BLaER1 treated with 17β-estradiol and CSF1 and Interleukin-3, amounts not matched to agents 10 nM and 100 nM (cell line): ENCODE results near the gene HMBS.

Source experiments
- H3K27ac ChIP-seq, 11 experiments: shearing (Covaris generic); formaldehyde crosslinking; 2 replicates each; pipeline ENCODE4 v1.8.1; 2022
- H3K27me3 ChIP-seq, 11 experiments: shearing (Covaris generic); formaldehyde crosslinking; 2 replicates each; pipeline ENCODE4 v1.8.1; 2022
- H3K36me3 ChIP-seq, 11 experiments: shearing (Covaris generic); formaldehyde crosslinking; 2 replicates each; pipeline ENCODE4 v1.8.1; 2022
- H3K4me1 ChIP-seq, 10 experiments: shearing (Covaris generic); formaldehyde crosslinking; 2 replicates each; pipeline ENCODE4 v1.8.1; 2022
- H3K4me2 ChIP-seq, 11 experiments: shearing (Covaris generic); formaldehyde crosslinking; 2 replicates each; pipeline ENCODE4 v1.8.1; 2022
- H3K4me3 ChIP-seq, 10 experiments: shearing (Covaris generic); formaldehyde crosslinking; 2 replicates each; pipeline ENCODE4 v1.8.1; 2022
- H3K9ac ChIP-seq, 11 experiments: shearing (Covaris generic); formaldehyde crosslinking; 2 replicates each; pipeline ENCODE4 v1.8.1; 2022
- H3K9me3 ChIP-seq, 11 experiments: shearing (Covaris generic); formaldehyde crosslinking; replicated peaks in 1 of 11; 2 replicates each; pipeline ENCODE4 v1.8.1; 2022
- H4K20me1 ChIP-seq, 11 experiments: shearing (Covaris generic); formaldehyde crosslinking; 2 replicates each; pipeline ENCODE4 v1.8.1; 2022
- Cebpa-rat ChIP-seq, 11 experiments: shearing (Covaris generic); IDR thresholded peaks; 2 replicates each; pipeline ENCODE4 v1.8.1; 2022

Gene HMBS

DNA sequence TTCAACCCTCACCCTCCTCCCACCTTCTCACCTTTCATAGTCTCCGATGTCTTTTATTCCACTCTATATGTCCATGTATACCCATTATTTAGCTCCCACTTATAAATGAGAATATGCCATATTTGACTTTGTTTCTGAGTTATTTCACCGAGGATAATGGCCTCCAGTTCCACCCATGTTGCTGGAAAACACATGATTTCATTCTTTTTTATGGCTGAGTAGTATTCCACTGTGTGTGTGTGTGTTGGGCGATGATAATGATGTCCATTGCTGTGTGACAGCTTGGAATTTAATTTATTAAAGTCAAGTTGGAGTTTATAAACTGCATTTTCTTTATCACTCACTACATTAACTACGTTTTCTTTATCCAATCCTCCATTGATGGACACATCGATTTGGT, 33.5 kb downstream of the HMBS start:
- peaks cover 35 to 51% (median 49%) of the 10 kb centered on the region in 11 experiments for H3K36me3 ChIP-seq
- H3K27me3 ChIP-seq = no peaks in the 10 kb centered on the region
- no peak overlapping the region for H3K4me3 ChIP-seq
- TF ChIP-seq Cebpa-rat (IDR thresholded peaks at IDR 0.05) = no peak
- H3K27ac ChIP-seq = no peak overlapping the region
- no peaks in the 10 kb centered on the region for H3K9me3 ChIP-seq
- H3K9ac ChIP-seq = no peak overlapping the region
- H3K4me2 ChIP-seq = no peak overlapping the region
- peaks cover 24 to 44% (median 33%) of the 10 kb centered on the region in 10 experiments for H3K4me1 ChIP-seq
- peaks cover 0 to 16% (median 10%) of the 10 kb centered on the region in 11 experiments; a peak in 12 of 22 replicates for H4K20me1 ChIP-seq

DNA sequence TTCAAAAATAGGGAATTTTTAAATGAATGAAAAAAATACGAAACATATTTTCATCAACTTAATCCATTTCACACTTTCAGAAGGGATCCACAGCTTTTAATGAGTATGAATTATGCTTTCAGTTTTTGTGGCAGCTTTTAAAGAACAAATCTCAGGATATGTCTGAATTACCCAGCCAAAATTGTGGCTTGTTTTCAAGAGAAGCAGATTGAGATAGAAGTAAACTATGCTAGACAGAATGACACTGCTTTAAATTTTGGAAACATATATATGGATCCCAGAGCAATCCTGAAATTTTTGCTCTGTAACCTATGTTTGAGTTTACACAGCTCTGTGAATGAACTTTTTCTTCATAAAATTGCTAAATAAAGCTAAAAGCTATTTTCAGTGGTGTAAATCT, 34.3 kb downstream of the HMBS start:
- peaks cover 0 to 20% (median 11%) of the 10 kb centered on the region in 11 experiments; a peak in 13 of 22 replicates for H4K20me1 ChIP-seq
- no peak for TF ChIP-seq Cebpa-rat (IDR thresholded peaks at IDR 0.05)

GRCh38 chr11:119120639-119121007, 35.9 kb downstream of the HMBS start:
- Histone ChIP-seq H3K4me1 (peaks cover 20 to 33% (median 26%) of the 10 kb centered on the region in 10 experiments), H3K27me3 (no peaks in the 10 kb centered on the region)

More for the DNA sequence above, 34.3 kb downstream of the HMBS start:
- H3K9ac ChIP-seq = no peak overlapping the region
- H3K9me3 ChIP-seq = no peaks in the 10 kb centered on the region
- peaks cover 32 to 51% (median 45%) of the 10 kb centered on the region in 11 experiments for H3K36me3 ChIP-seq
- no peak overlapping the region for H3K4me3 ChIP-seq
- H3K27ac ChIP-seq = no peak overlapping the region
- no peaks in the 10 kb centered on the region for H3K27me3 ChIP-seq
- peaks cover 24 to 45% (median 33%) of the 10 kb centered on the region in 10 experiments for H3K4me1 ChIP-seq
- no peak overlapping the region for H3K4me2 ChIP-seq

GRCh38 chr11:119121008-119121810, 36.5 kb downstream of the HMBS start, which contains the start of gene HINFP:
Gene HINFP, plus strand, starts transcription at chr11:119121580. Its CDS starts 5,365 bp downstream, at chr11:119126945.
- Histone ChIP-seq H3K9ac (peak within 1 kb of the TSS; percentile 76 to 91 (median 84)), H3K9me3 (no peaks in the 10 kb centered on the region), H3K4me1 (peaks cover 20 to 28% (median 24%) of the 10 kb centered on the region in 10 experiments), H3K4me3 (peak within 1 kb of the TSS; percentile 77 to 96 (median 87)), H3K36me3 (peaks cover 29 to 49% (median 43%) of the 10 kb centered on the region in 11 experiments), H3K27ac (peak within 1 kb of the TSS; percentile 55 to 79 (median 73); a peak in 21 of 22 replicates), H4K20me1 (peaks cover 0 to 20% (median 11%) of the 10 kb centered on the region in 11 experiments; a peak in 13 of 22 replicates), H3K4me2 (peak within 1 kb of the TSS; percentile 90 to 98 (median 92)), H3K27me3 (no peaks in the 10 kb centered on the region)
- TF ChIP-seq Cebpa-rat (IDR thresholded peaks at IDR 0.05) = no peak

More at GRCh38 chr11:119120639-119121007, 35.9 kb downstream of the HMBS start:
- Histone ChIP-seq H3K36me3 (peaks cover 31 to 49% (median 46%) of the 10 kb centered on the region in 11 experiments), H3K9me3 (no peaks in the 10 kb centered on the region), H3K4me3 (peak overlapping the region; percentile 55 to 96 (median 84)), H3K27ac (peak overlapping the region; percentile 55 to 79 (median 67); a peak in 21 of 22 replicates), H3K9ac (peak overlapping the region; percentile 60 to 81 (median 70)), H3K4me2 (peak overlapping the region; percentile 71 to 96 (median 83)), H4K20me1 (peaks cover 0 to 20% (median 11%) of the 10 kb centered on the region in 11 experiments; a peak in 13 of 22 replicates)
- TF ChIP-seq Cebpa-rat (IDR thresholded peaks at IDR 0.05) = no peak

DNA sequence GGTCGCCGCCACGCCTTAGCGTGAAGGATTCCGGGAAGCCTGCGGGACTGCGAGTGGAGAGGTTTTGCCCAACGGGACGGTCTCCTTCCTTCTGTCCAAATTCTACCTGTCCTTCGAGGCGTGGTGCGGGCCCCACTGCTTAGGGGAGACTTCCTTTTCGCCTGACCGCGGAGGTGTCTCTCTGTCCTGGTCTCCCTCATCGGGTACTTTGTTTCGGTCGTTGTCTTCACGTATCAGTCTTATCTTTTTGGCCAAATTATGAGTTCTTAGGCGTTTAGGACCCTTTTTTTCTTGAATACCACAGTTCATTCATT, 37.1 kb downstream of the HMBS start:
- Histone ChIP-seq H3K36me3 (peaks cover 24 to 43% (median 37%) of the 10 kb centered on the region in 11 experiments), H3K9me3 (no peaks in the 10 kb centered on the region), H3K9ac (peak overlapping the region; percentile 76 to 91 (median 84)), H3K4me3 (peak overlapping the region; percentile 77 to 96 (median 87)), H3K27me3 (no peaks in the 10 kb centered on the region), H3K4me2 (peak overlapping the region; percentile 81 to 98 (median 92)), H3K27ac (peak overlapping the region; percentile 25 to 79 (median 66); a peak in 21 of 22 replicates), H3K4me1 (peaks cover 25 to 33% (median 28%) of the 10 kb centered on the region in 10 experiments), H4K20me1 (peaks cover 0 to 23% (median 11%) of the 10 kb centered on the region in 11 experiments; a peak in 14 of 22 replicates)
- no peak for TF ChIP-seq Cebpa-rat (IDR thresholded peaks at IDR 0.05)

- Histone ChIP-seq H3K9ac (no peak overlapping the region), H3K4me3 (no peak overlapping the region), H4K20me1 (peaks cover 0 to 30% (median 11%) of the 10 kb centered on the region in 11 experiments; a peak in 15 of 22 replicates), H3K27ac (no peak overlapping the region), H3K9me3 (no peaks in the 10 kb centered on the region), H3K36me3 (peaks cover 37 to 64% (median 57%) of the 10 kb centered on the region in 11 experiments), H3K27me3 (no peaks in the 10 kb centered on the region), H3K4me2 (no peak overlapping the region), H3K4me1 (peaks cover 22 to 30% (median 25%) of the 10 kb centered on the region in 10 experiments)
- TF ChIP-seq Cebpa-rat (IDR thresholded peaks at IDR 0.05) = no peak
Measured at GRCh38 chr11:119125821-119126220, 41.1 kb downstream of the HMBS start.

DNA sequence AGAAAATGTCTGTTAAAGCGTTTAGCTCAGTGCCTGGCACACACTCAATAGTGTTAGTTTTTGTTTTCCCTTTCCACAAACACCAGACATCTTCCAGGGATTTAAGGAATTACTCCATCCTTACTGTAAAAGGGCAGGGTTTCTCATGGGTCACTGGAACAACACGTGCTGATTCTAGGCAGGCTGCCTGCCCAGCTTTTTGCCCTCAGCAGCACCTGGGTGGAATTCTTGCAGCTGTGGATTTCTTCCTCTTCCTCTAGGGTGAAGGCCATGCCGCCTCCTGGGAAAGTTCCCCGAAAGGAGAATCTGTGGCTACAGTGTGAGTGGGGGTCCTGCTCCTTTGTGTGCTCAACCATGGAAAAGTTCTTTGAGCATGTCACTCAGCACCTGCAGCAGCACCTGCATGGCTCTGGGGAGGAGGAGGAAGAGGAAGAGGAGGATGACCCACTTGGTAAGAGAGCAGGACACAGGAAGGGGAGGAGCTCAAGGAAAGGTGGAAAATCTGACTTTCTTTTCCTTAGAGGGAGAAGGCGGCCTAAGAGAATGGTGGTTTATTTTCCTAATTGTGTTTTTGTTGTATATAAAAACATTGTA, 42.1 kb downstream of the HMBS start:
- peak overlapping the region; percentile 45 to 74 (median 63) for H3K4me2 ChIP-seq
- no peak for TF ChIP-seq Cebpa-rat (IDR thresholded peaks at IDR 0.05)
- H3K27ac ChIP-seq = no peak overlapping the region
- no peaks in the 10 kb centered on the region for H3K9me3 ChIP-seq
- peaks cover 20 to 27% (median 23%) of the 10 kb centered on the region in 10 experiments for H3K4me1 ChIP-seq
- peaks cover 46 to 74% (median 67%) of the 10 kb centered on the region in 11 experiments for H3K36me3 ChIP-seq
- no peak overlapping the region; a peak in 1 of 22 replicates for H3K9ac ChIP-seq
- H3K27me3 ChIP-seq = no peaks in the 10 kb centered on the region
- H4K20me1 ChIP-seq = peaks cover 0 to 29% (median 11%) of the 10 kb centered on the region in 11 experiments; a peak in 15 of 22 replicates
- H3K4me3 ChIP-seq = no peak overlapping the region

DNA sequence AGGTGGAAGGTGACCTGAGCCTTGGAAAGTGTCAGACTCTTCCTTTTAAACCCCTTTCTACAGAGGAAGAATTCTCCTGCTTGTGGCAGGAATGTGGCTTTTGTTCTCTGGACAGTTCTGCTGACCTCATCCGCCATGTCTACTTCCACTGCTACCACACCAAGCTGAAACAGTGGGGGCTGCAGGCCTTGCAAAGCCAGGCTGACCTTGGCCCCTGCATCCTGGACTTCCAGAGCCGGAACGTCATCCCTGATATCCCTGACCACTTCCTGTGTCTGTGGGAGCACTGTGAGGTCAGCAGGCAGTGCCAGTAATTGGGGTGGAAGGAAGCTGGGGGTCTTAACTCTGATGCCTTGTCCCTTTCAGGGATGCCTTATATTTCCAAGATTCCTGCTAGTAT, 46.0 kb downstream of the HMBS start:
- Histone ChIP-seq H3K27me3 (no peaks in the 10 kb centered on the region), H3K4me1 (peaks cover 7 to 14% (median 11%) of the 10 kb centered on the region in 10 experiments), H3K4me2 (no peak overlapping the region), H3K4me3 (no peak overlapping the region), H3K9me3 (no peaks in the 10 kb centered on the region), H3K9ac (no peak overlapping the region; a peak in 1 of 22 replicates), H3K36me3 (peaks cover 58 to 90% (median 83%) of the 10 kb centered on the region in 11 experiments), H4K20me1 (peaks cover 0 to 11% (median 0%) of the 10 kb centered on the region in 11 experiments; a peak in 5 of 22 replicates), H3K27ac (no peak overlapping the region)
- TF ChIP-seq Cebpa-rat (IDR thresholded peaks at IDR 0.05) = no peak
